K562 (cell line): Measurements from ENCODE around the gene C1orf167. TPM values are rescaled to one million over a fixed set of nuclear protein-coding genes. Genes with fewer than 3 reads are reported as not detected.

ENCODE experiments used
- ATAC-seq: fragments of 200-7000 bp; cut with Tn5 transposase; 3 replicates; pipeline ENCODE4 v1.9.1; 2020; ENCODE audit warnings: moderate library complexity
- BruUV-seq: library from RNA; stranded (reverse); fragments of 400-500 nt; replicated peaks from 2 replicates; lab custom pipeline; 2021; lab: Mats Ljungman, UMichigan
- CTCF ChIA-PET: fragments of 300-600 bp; formaldehyde crosslinking; extraction: SDS; loops from one replicate; lab custom pipeline; 2021; ENCODE audit warnings: low intra/inter-chr PET ratio; lab: Yijun Ruan, JAX
- POLR2A ChIA-PET: fragments of 300-600, 350-650 bp; sonication (Branson Sonifier 250); formaldehyde crosslinking; extraction: SDS; loops from one replicate; lab custom pipeline; 2021; ENCODE audit warnings: antibody characterized with exemption, inconsistent platforms; lab: Yijun Ruan, JAX
- DNase-seq, 4 experiments: peaks; one replicate each; pipeline versions ENCODE4 v3.0.0 to v3.0.0-alpha.2; 2011 to 2018; ENCODE audit warnings: low spot score in 3 of 4, mixed read lengths in 3 of 4; ENCODE audit errors: extremely low read depth in 1 of 4
- FAIRE-seq: peaks from 2 replicates; lab custom pipeline; 2011; peaks lifted over from hg19 to GRCh38; lab: Jason Lieb, UNC
- H2AFZ ChIP-seq: 2 replicates; pipeline ENCODE4 v1.6.0; 2011; ENCODE audit warnings: low read depth, low read length, control low read depth, inconsistent platforms
- H3K27ac ChIP-seq: fragments of 200-600 bp; 3 replicates; pipeline ENCODE4 v1.8.0; 2011; ENCODE audit warnings: low read depth, mild to moderate bottlenecking, control low read depth, inconsistent platforms, low read length, moderate library complexity, mixed read lengths; ENCODE audit errors: extremely low read depth
- H3K27me3 ChIP-seq, 2 experiments: fragments of 300-600 bp in 1 of 2; 2 replicates in 1 of 2; 3 replicates in 1 of 2; pipeline versions ENCODE4 v1.6.0 to v1.8.0; 2011; ENCODE audit warnings: inconsistent platforms in 2 of 2, low read length in 2 of 2, mild to moderate bottlenecking in 1 of 2, mixed read lengths in 1 of 2, moderate library complexity in 1 of 2; ENCODE audit not compliant: control insufficient read depth in 2 of 2, insufficient read depth in 2 of 2
- H3K36me3 ChIP-seq: fragments of 300-600 bp; 3 replicates; pipeline ENCODE4 v1.8.0; 2011; ENCODE audit warnings: mild to moderate bottlenecking, low read length, inconsistent platforms; ENCODE audit not compliant: control insufficient read depth, insufficient read depth
- H3K4me1 ChIP-seq, 2 experiments: fragments of 200-600 bp in 1 of 2; replicated peaks in 1 of 2; 2 replicates in 1 of 2; 3 replicates in 1 of 2; pipeline versions ENCODE4 v1.5.1 to v1.8.0; 2011; ENCODE audit warnings: inconsistent platforms in 2 of 2, low read length in 2 of 2, mild to moderate bottlenecking in 1 of 2, mixed read lengths in 1 of 2, moderate library complexity in 1 of 2; ENCODE audit not compliant: control insufficient read depth in 2 of 2, insufficient read depth in 2 of 2
- H3K4me2 ChIP-seq: 2 replicates; pipeline ENCODE4 v1.6.1; 2011; ENCODE audit warnings: low read length, control low read depth, inconsistent platforms, mixed read lengths; ENCODE audit not compliant: insufficient read depth
- H3K4me3 ChIP-seq: fragments of 200-600 bp; sonication (generic), shearing (Covaris generic); 2 replicates; pipeline ENCODE4 v1.5.1; 2016; ENCODE audit warnings: control low read depth, inconsistent platforms
- H3K79me2 ChIP-seq: fragments of 200-600 bp; 3 replicates; pipeline ENCODE4 v1.8.0; 2011; ENCODE audit warnings: low read length, inconsistent platforms; ENCODE audit not compliant: control insufficient read depth, insufficient read depth
- H3K9ac ChIP-seq, 2 experiments: 2 replicates each; pipeline versions ENCODE4 v1.6.0 to v1.6.1; 2011; ENCODE audit warnings: low read depth in 2 of 2, low read length in 2 of 2, control low read depth in 1 of 2, inconsistent platforms in 1 of 2, mild to moderate bottlenecking in 1 of 2, mixed read lengths in 1 of 2; ENCODE audit not compliant: insufficient read depth in 1 of 2
- H3K9me1 ChIP-seq: one replicate; pipeline ENCODE4 v1.6.0; 2011; ENCODE audit warnings: inconsistent platforms, mild to moderate bottlenecking, low read length, moderate library complexity; ENCODE audit not compliant: control insufficient read depth, insufficient read depth
- H3K9me3 ChIP-seq: replicated peaks from 2 replicates; pipeline ENCODE4 v1.5.1; 2011; ENCODE audit warnings: low read depth, low read length, inconsistent platforms; ENCODE audit not compliant: control insufficient read depth, insufficient read depth
- H4K20me1 ChIP-seq: replicated peaks from 2 replicates; pipeline ENCODE4 v1.6.1; 2011; ENCODE audit warnings: low read length, inconsistent platforms, mixed read lengths; ENCODE audit not compliant: control insufficient read depth, insufficient read depth
- AFF4 ChIP-seq: sonication (generic); formaldehyde crosslinking; IDR thresholded peaks from 2 replicates; pipeline ENCODE4 v1.8.0; 2023; ENCODE audit warnings: mild to moderate bottlenecking, missing genetic modification reagents
- DLX4 ChIP-seq: fragments of 250-450 bp; sonication (Bioruptor Pico); IDR thresholded peaks from 2 replicates; pipeline ENCODE4 v1.6.1; 2021; ENCODE audit warnings: mild to moderate bottlenecking
- ESRRA ChIP-seq: fragments of 450-650 bp; IDR thresholded peaks from 2 replicates; pipeline ENCODE4 v1.6.1; 2014; ENCODE audit warnings: low read depth, mild to moderate bottlenecking, moderate library complexity, borderline replicate concordance
- FUS ChIP-seq: fragments of 200-400 bp; formaldehyde crosslinking; optimal IDR thresholded peaks from 2 replicates; pipeline ENCODE3; 2017; ENCODE audit warnings: low read depth, low read length
- HDAC2 ChIP-seq: fragments of 450-650 bp; IDR thresholded peaks from 2 replicates; pipeline ENCODE4 v1.6.1; 2016; ENCODE audit warnings: mild to moderate bottlenecking
- HNRNPK ChIP-seq: fragments of 200-400 bp; formaldehyde crosslinking; IDR thresholded peaks from one replicate; pipeline ENCODE4 v1.6.1; 2018; ENCODE audit warnings: mild to moderate bottlenecking, low read depth, low read length; ENCODE audit not compliant: poor library complexity, severe bottlenecking
- HNRNPUL1 ChIP-seq: fragments of 200-400 bp; formaldehyde crosslinking; IDR thresholded peaks from 2 replicates; pipeline ENCODE4 v1.6.1; 2017; ENCODE audit warnings: low read length
- LARP7 ChIP-seq: fragments of 450-650 bp; IDR thresholded peaks from 2 replicates; pipeline ENCODE4 v1.6.1; 2016
- NR3C1 ChIP-seq: sonication (generic); formaldehyde crosslinking; IDR thresholded peaks from 2 replicates; pipeline ENCODE4 v1.8.1; 2022; ENCODE audit warnings: missing genetic modification reagents
- SOX6 ChIP-seq: fragments of 450-650 bp; IDR thresholded peaks from 2 replicates; pipeline ENCODE4 v1.6.1; 2014; ENCODE audit warnings: mild to moderate bottlenecking
- THRAP3 ChIP-seq: fragments of 450-650 bp; IDR thresholded peaks from 2 replicates; pipeline ENCODE4 v1.6.1; 2016; ENCODE audit warnings: mild to moderate bottlenecking, inconsistent platforms, borderline replicate concordance
- ZBTB7A ChIP-seq: IDR thresholded peaks from 2 replicates; pipeline ENCODE4 v1.6.1; 2011; ENCODE audit warnings: low read depth, mild to moderate bottlenecking, low read length, moderate library complexity, borderline replicate concordance; ENCODE audit not compliant: control insufficient read depth
- ZFP91 ChIP-seq: sonication (generic); formaldehyde crosslinking; IDR thresholded peaks from 2 replicates; pipeline ENCODE4 v1.8.0; 2022; ENCODE audit warnings: mild to moderate bottlenecking, missing genetic modification reagents
- ZNF695 ChIP-seq: fragments of 450-650 bp; formaldehyde crosslinking; IDR thresholded peaks from 2 replicates; pipeline ENCODE4 v1.4.0; 2020; ENCODE audit warnings: mild to moderate bottlenecking, moderate library complexity
- WGBS: fragments of 100-300 bp; shearing (Covaris generic); methylation state at CpG from one replicate; pipeline ENCODE4 v1.1.6; 2016; ENCODE audit warnings: low coverage, mixed read lengths; ENCODE audit not compliant: insufficient coverage; ENCODE audit errors: missing lambda C conversion rate; 5-methylcytosine and 5-hydroxymethylcytosine counted together
- in situ Hi-C: fragments of 300-500 bp; cut with MboI; formaldehyde crosslinking; loops from 4 replicates; pipeline ENCODE4 v1.15.0; 2018; ENCODE audit warnings: inconsistent platforms, mixed read lengths
- intact Hi-C: fragments of 100-400 bp; cut with micrococcal nuclease; formaldehyde crosslinking; loops from 2 replicates; pipeline ENCODE4 v1.14.2; 2022
- polyA plus RNA-seq, 8 experiments: library from polyadenylated mRNA; depleted of rRNA in 4 of 8; stranded (reverse) in 5 of 8; unstranded in 3 of 8; fragments of >200 nt; fragmentation: Nextera tagmentation in 2 of 8; fragmentation: Illumina TruSeq in 1 of 8; extraction: Ambion mirVana in 2 of 8; extraction: Trizol in 1 of 8; gene quantifications; 2 replicates each; pipeline versions ENCODE4 v1.2.1 to v1.2.3, GENCODE V29; 2011 to 2014; ENCODE audit warnings: inconsistent platforms in 1 of 8, missing spikeins in 1 of 8
- total RNA-seq, 7 experiments: library from RNA; depleted of rRNA in 6 of 7; stranded (reverse); fragments of >200 nt in 6 of 7; fragmentation: Illumina TruSeq in 2 of 7; extraction: Trizol in 2 of 7; gene quantifications; 2 replicates each; pipeline versions ENCODE4 v1.2.1 to v1.2.3, GENCODE V29; 2011 to 2021; ENCODE audit warnings: low replicate concordance in 1 of 7

Gene C1orf167
- total and polyA plus RNA-seq, 9 of the 15 experiments (the other 6 are each of a cell fraction or from before 2014, with no cell fraction given) = 0.22 to 0.86 (median 0.31) TPM; not detected in 2

GRCh38 chr1:11761285-11761684 lies 708 bp upstream of the C1orf167 start:
- H4K20me1 ChIP-seq = no peaks in the 10 kb centered on the region
- no peaks in the 10 kb centered on the region for H3K79me2 ChIP-seq
- H3K9me1 ChIP-seq = no peaks in the 10 kb centered on the region
- no TSS peak for BruUV-seq
- peaks cover 8 to 38% of the 10 kb centered on the region in 2 experiments; a peak in 3 of 5 replicates for H3K4me1 ChIP-seq
- TF ChIP-seq AFF4 (no peak), HNRNPUL1 (no peak), LARP7 (no peak), NR3C1 (CRISPR knock-in tag) (no peak), FUS (no peak), ZFP91 (CRISPR knock-in tag) (no peak), SOX6 (no peak), THRAP3 (no peak), HDAC2 (no peak), ESRRA (no peak), ZBTB7A (no peak), DLX4 (CRISPR knock-in tag) (no peak), HNRNPK (no peak), ZNF695 (CRISPR knock-in tag) (no peak)
- H3K4me2 ChIP-seq = no peak overlapping the region; the same call in 1 of the 2 replicates
- no peak for DNase-seq
- POLR2A ChIA-PET = interaction anchor here (0.7 to 1.4 kb wide), 3 partner anchors 27 to 147 kb away, joined by 3 to 4 read pairs (median 3); no protein-coding TSS in a partner anchor
- intact Hi-C loops (no loop called here), in situ Hi-C loops (no loop called here)
- 37% methylated on average over 6 of the region's 6 CpGs for WGBS
- CTCF ChIA-PET = no interaction called here
- H3K36me3 ChIP-seq = no peaks in the 10 kb centered on the region
- H3K9me3 ChIP-seq = peaks cover 3% of the 10 kb centered on the region; the same call in 1 of the 2 replicates
- peak overlapping the region in 1 of 2 experiments; percentile 92; a peak in 2 of 4 replicates for H3K9ac ChIP-seq
- H3K4me3 ChIP-seq = no peak overlapping the region
- H3K27ac ChIP-seq = no peak overlapping the region
- ATAC-seq = no peak
- H2AFZ ChIP-seq = no peak overlapping the region; the same call in 1 of the 2 replicates
- FAIRE-seq = no peak
- no peaks in the 10 kb centered on the region for H3K27me3 ChIP-seq
